A549 (cell line): ENCODE results near the gene TSEN54. TPM values are rescaled to one million over a fixed set of nuclear protein-coding genes. Genes with fewer than 3 reads are reported as not detected.

ENCODE experiments used
- ATAC-seq, 2 experiments: fragments of 200-7000 bp in 1 of 2; fragments of >200 bp in 1 of 2; cut with Nextera tagmentation in 1 of 2; cut with Tn5 transposase in 1 of 2; 3 replicates each; pipeline versions ENCODE4 v1.8.0 to v1.9.1; 2018 to 2020; ENCODE audit warnings: mild to moderate bottlenecking in 1 of 2, moderate library complexity in 1 of 2
- CTCF ChIA-PET: fragments of 300-600 bp; sonication (Branson Sonifier 250); formaldehyde crosslinking; extraction: SDS; loops from one replicate; lab custom pipeline; 2021; ENCODE audit warnings: antibody characterized with exemption, inconsistent platforms; lab: Yijun Ruan, JAX
- POLR2A ChIA-PET: fragments of 350-600 bp; formaldehyde crosslinking; extraction: SDS; loops from one replicate; lab custom pipeline; 2021; ENCODE audit warnings: antibody characterized with exemption, inconsistent platforms; lab: Yijun Ruan, JAX
- DNase-seq, 2 experiments: peaks; one replicate each; pipeline versions ENCODE4 v3.0.0 to v3.0.0-alpha.2; 2011 to 2016; ENCODE audit warnings: low read depth in 1 of 2, low spot score in 1 of 2
- FAIRE-seq: peaks from 2 replicates; lab custom pipeline; 2011; peaks lifted over from hg19 to GRCh38; lab: Jason Lieb, UNC
- H3K27ac ChIP-seq, 2 experiments: fragments of >200 bp; sonication (Bioruptor Twin); formaldehyde crosslinking; 3 replicates each; pipeline ENCODE4 v1.5.1; 2016 to 2017
- H3K4me1 ChIP-seq: fragments of >200 bp; sonication (Bioruptor Twin); formaldehyde crosslinking; 3 replicates; pipeline ENCODE4 v1.6.1; 2016
- H3K4me2 ChIP-seq: fragments of >200 bp; sonication (Bioruptor Twin); formaldehyde crosslinking; 3 replicates; pipeline ENCODE4 v1.6.1; 2016
- H3K4me3 ChIP-seq: fragments of >200 bp; sonication (Bioruptor Twin); formaldehyde crosslinking; 3 replicates; pipeline ENCODE4 v1.5.1; 2016
- H3K9me3 ChIP-seq: fragments of >200 bp; sonication (Bioruptor Twin); formaldehyde crosslinking; 3 replicates; pipeline ENCODE4 v1.6.1; 2016
- ATOH8 ChIP-seq: fragments of 250-450 bp; sonication (Bioruptor Pico); IDR thresholded peaks from 2 replicates; pipeline ENCODE4 v1.5.0; 2020; ENCODE audit warnings: low read depth, mild to moderate bottlenecking, moderate library complexity
- BHLHE40 ChIP-seq: IDR thresholded peaks from 2 replicates; pipeline ENCODE4 v1.6.1; 2012; ENCODE audit warnings: low read depth, low read length, inconsistent platforms
- CBX2 ChIP-seq: fragments of 200-600 bp; sonication (generic); IDR thresholded peaks from 2 replicates; pipeline ENCODE4 v1.6.1; 2016; ENCODE audit warnings: low read depth, mild to moderate bottlenecking, borderline replicate concordance
- CBX8 ChIP-seq: fragments of 200-600 bp; sonication (generic); IDR thresholded peaks from 2 replicates; pipeline ENCODE4 v1.6.1; 2016
- EHF ChIP-seq: fragments of 250-450 bp; sonication (Bioruptor Pico); IDR thresholded peaks from 2 replicates; pipeline ENCODE4 v1.5.0; 2020; ENCODE audit warnings: mild to moderate bottlenecking
- EHMT2 ChIP-seq: fragments of 200-600 bp; sonication (generic); IDR thresholded peaks from 2 replicates; pipeline ENCODE4 v1.6.1; 2016; ENCODE audit warnings: antibody characterized with exemption, low read depth, mild to moderate bottlenecking, moderate library complexity
- FOSL2 ChIP-seq, 2 experiments: fragments of 450-650 bp in 1 of 2; fragments of >200 bp in 1 of 2; sonication (Bioruptor Twin) in 1 of 2; formaldehyde crosslinking; IDR thresholded peaks; 2 replicates each; pipeline versions ENCODE4 v1.5.0 to v1.6.1; 2016 to 2020; ENCODE audit warnings: mild to moderate bottlenecking in 1 of 2, moderate library complexity in 1 of 2
- FOXS1 ChIP-seq: fragments of 250-450 bp; sonication (Bioruptor Pico); IDR thresholded peaks from 2 replicates; pipeline ENCODE4 v1.5.0; 2020; ENCODE audit warnings: mild to moderate bottlenecking, moderate library complexity
- GATA3 ChIP-seq: IDR thresholded peaks from 2 replicates; pipeline ENCODE4 v1.6.1; 2012; ENCODE audit warnings: borderline replicate concordance
- HMGXB4 ChIP-seq: fragments of 250-450 bp; sonication (Bioruptor Pico); IDR thresholded peaks from 2 replicates; pipeline ENCODE4 v1.5.0; 2021; ENCODE audit warnings: mild to moderate bottlenecking, moderate library complexity, borderline replicate concordance
- JUN ChIP-seq, 2 experiments: fragments of >200 bp; sonication (Bioruptor Twin); formaldehyde crosslinking; IDR thresholded peaks; 2 replicates in 1 of 2; 3 replicates in 1 of 2; pipeline ENCODE4 v1.6.1; 2016 to 2017
- JUNB ChIP-seq: fragments of >200 bp; sonication (Bioruptor Twin); formaldehyde crosslinking; IDR thresholded peaks from 2 replicates; pipeline ENCODE4 v1.6.1; 2016
- KDM1A ChIP-seq: fragments of 200-600 bp; sonication (generic); IDR thresholded peaks from 2 replicates; pipeline ENCODE4 v1.6.1; 2016; ENCODE audit warnings: low read depth, mild to moderate bottlenecking
- KDM5A ChIP-seq: fragments of 200-600 bp; sonication (generic); IDR thresholded peaks from 2 replicates; pipeline ENCODE4 v1.6.1; 2016; ENCODE audit warnings: antibody characterized with exemption, mild to moderate bottlenecking
- MAZ ChIP-seq: fragments of 150-350 bp; IDR thresholded peaks from 2 replicates; pipeline ENCODE4 v1.6.1; 2014; ENCODE audit warnings: antibody characterized with exemption, low read depth, low read length, borderline replicate concordance
- NPAS2 ChIP-seq: fragments of 250-450 bp; sonication (Bioruptor Pico); IDR thresholded peaks from 2 replicates; pipeline ENCODE4 v1.8.0; 2022; ENCODE audit warnings: mild to moderate bottlenecking, moderate library complexity, borderline replicate concordance
- PBX3 ChIP-seq: IDR thresholded peaks from 2 replicates; pipeline ENCODE4 v1.6.1; 2012
- RARB ChIP-seq: fragments of 250-450 bp; sonication (Bioruptor Pico); IDR thresholded peaks from 2 replicates; pipeline ENCODE4 v1.8.0; 2021; ENCODE audit warnings: mild to moderate bottlenecking, moderate library complexity
- RCOR1 ChIP-seq: fragments of 150-350 bp; IDR thresholded peaks from 2 replicates; pipeline ENCODE4 v1.6.1; 2014; ENCODE audit warnings: antibody characterized with exemption, low read length, low read depth
- SREBF2 ChIP-seq: fragments of 450-650 bp; IDR thresholded peaks from 2 replicates; pipeline ENCODE4 v1.6.1; 2014; ENCODE audit warnings: mild to moderate bottlenecking, moderate library complexity
- TFCP2L1 ChIP-seq: fragments of 250-450 bp; sonication (Bioruptor Pico); IDR thresholded peaks from 2 replicates; pipeline ENCODE4 v1.5.0; 2021; ENCODE audit warnings: mild to moderate bottlenecking
- ZFP36 ChIP-seq: fragments of 450-650 bp; IDR thresholded peaks from 2 replicates; pipeline ENCODE4 v1.6.1; 2014; ENCODE audit warnings: borderline replicate concordance; ENCODE audit not compliant: partially characterized antibody
- ZNF302 ChIP-seq: fragments of 250-450 bp; sonication (Bioruptor Pico); IDR thresholded peaks from 2 replicates; pipeline ENCODE4 v1.9.0; 2021; ENCODE audit warnings: inconsistent platforms, mild to moderate bottlenecking, moderate library complexity
- WGBS: methylation state at CpG from one replicate; pipeline ENCODE4 v1.1.6; 2017; ENCODE audit errors: missing lambda C conversion rate; 5-methylcytosine and 5-hydroxymethylcytosine counted together
- polyA plus RNA-seq, 4 experiments: library from polyadenylated mRNA; depleted of rRNA in 3 of 4; stranded (reverse); fragments of >200 nt; fragmentation: RNase III in 1 of 4; extraction: RNeasy Plus Mini Kit Qiagen cat#74134 plus additional on column Dnase treatment in 1 of 4; gene quantifications; 2 replicates in 3 of 4; 3 replicates in 1 of 4; pipeline ENCODE4 v1.2.3, GENCODE V29; 2011 to 2017
- TF ChIP-seq, protein P1 (sequence below): fragments of 200-600 bp; sonication (generic); IDR thresholded peaks from 2 replicates; pipeline ENCODE4 v1.6.1; 2016; ENCODE audit warnings: antibody characterized with exemption, mild to moderate bottlenecking, moderate library complexity

TSEN54 gene
- polyA plus RNA-seq, 2 of the 4 experiments (the other 2 are of a cell fraction) = 24.8 to 38.4 TPM

DNA sequence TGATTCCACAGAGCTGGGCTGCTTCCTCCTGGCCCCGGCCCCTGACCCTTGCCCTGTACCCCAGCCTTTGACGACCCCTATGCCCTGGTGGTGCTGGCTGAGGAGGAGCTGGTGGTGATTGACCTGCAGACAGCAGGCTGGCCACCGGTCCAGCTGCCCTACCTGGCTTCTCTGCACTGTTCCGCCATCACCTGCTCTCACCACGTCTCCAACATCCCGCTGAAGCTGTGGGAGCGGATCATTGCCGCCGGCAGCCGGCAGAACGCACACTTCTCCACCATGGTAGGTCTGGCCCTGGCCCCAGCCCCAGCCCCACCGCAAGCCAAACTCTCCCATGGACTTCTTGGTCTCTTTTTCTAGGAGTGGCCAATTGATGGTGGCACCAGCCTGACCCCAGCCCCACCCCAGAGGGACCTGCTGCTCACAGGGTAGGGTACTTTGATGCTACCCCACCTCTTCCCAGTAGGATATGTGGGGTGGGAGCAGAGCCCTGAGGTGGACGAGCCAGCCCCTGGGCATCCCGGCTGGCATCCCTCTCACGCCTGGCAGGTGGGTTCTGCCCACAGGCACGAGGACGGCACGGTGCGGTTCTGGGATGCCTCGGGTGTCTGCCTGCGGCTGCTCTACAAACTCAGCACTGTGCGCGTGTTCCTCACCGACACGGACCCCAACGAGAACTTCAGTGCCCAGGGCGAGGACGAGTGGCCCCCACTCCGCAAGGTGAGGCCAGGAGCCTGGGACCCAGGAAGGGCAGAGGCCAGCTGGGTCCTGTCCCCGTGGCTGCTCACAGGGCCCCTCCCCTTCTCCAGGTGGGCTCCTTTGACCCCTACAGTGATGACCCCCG, 52.3 kb downstream of the TSEN54 start:
- Histone ChIP-seq H3K27ac (no peak overlapping the region), H3K4me1 (peaks cover 14% of the 10 kb centered on the region), H3K4me3 (no peak overlapping the region), H3K9me3 (no peaks in the 10 kb centered on the region), H3K4me2 (no peak overlapping the region)
- POLR2A ChIA-PET = no interaction called here
- WGBS = 93% methylated on average over 28 of the region's 31 CpGs
- ATAC-seq = no peak
- DNase-seq = no peak
- no peak for FAIRE-seq
- TF ChIP-seq RARB (CRISPR knock-in tag) (no peak), ATOH8 (no peak), BHLHE40 (no peak), EHF (no peak)
- CTCF ChIA-PET = interaction anchor here (0.8 to 1.8 kb wide), 9 partner anchors 10 to 179 kb away, joined by 3 to 11 read pairs (median 3); partner anchors contain the start of gene SMIM5

DNA sequence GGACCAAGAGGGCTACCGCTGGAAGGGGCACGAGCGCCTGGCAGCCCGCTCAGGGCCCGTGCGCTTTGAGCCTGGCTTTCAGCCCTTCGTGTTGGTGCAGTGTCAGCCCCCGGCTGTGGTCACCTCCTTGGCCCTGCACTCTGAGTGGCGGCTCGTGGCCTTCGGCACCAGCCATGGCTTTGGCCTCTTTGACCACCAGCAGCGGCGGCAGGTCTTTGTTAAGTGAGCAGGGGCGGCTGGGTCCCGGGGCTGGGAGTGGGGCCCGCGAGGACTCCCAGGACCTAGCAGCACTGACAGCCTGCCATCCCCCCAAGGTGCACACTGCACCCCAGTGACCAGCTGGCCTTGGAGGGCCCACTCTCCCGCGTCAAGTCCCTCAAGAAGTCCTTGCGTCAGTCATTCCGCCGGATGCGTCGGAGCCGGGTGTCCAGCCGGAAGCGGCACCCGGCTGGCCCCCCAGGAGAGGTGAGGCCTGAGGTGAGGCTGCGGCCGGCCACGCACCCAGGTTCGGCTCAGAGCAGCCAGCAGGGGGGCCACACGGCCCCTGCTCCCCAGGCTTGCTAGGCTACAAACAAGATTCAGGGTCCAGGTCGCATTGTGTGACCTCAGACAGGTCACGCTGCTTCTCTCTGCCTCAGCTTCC, 53.8 kb downstream of the TSEN54 start:
- WGBS = 91% methylated on average over 29 of the region's 35 CpGs
- CTCF ChIA-PET = interaction anchor here (1.4 to 1.9 kb wide), 4 partner anchors 12 to 83 kb away, joined by 3 to 7 read pairs (median 6); partner anchors contain the start of gene SMIM5
- no peak for ATAC-seq
- TF ChIP-seq CBX2 (no peak), JUN (IDR thresholded peaks at IDR 0.05) (no peak), ZFP36 (no peak), EHMT2 (no peak), TFCP2L1 (CRISPR knock-in tag) (no peak), HMGXB4 (no peak), PBX3 (no peak), GATA3 (no peak), FOXS1 (no peak), FOSL2 (IDR thresholded peaks at IDR 0.05) (no peak), FOSL2 (CRISPR knock-in tag; IDR thresholded peaks at IDR 0.05) (no peak), KDM1A (no peak), JUNB (no peak), KDM5A (no peak), SREBF2 (no peak), NPAS2 (no peak), RCOR1 (no peak), MAZ (no peak), ZNF302 (no peak), CBX8 (no peak)
- TF ChIP-seq, protein P1, sequence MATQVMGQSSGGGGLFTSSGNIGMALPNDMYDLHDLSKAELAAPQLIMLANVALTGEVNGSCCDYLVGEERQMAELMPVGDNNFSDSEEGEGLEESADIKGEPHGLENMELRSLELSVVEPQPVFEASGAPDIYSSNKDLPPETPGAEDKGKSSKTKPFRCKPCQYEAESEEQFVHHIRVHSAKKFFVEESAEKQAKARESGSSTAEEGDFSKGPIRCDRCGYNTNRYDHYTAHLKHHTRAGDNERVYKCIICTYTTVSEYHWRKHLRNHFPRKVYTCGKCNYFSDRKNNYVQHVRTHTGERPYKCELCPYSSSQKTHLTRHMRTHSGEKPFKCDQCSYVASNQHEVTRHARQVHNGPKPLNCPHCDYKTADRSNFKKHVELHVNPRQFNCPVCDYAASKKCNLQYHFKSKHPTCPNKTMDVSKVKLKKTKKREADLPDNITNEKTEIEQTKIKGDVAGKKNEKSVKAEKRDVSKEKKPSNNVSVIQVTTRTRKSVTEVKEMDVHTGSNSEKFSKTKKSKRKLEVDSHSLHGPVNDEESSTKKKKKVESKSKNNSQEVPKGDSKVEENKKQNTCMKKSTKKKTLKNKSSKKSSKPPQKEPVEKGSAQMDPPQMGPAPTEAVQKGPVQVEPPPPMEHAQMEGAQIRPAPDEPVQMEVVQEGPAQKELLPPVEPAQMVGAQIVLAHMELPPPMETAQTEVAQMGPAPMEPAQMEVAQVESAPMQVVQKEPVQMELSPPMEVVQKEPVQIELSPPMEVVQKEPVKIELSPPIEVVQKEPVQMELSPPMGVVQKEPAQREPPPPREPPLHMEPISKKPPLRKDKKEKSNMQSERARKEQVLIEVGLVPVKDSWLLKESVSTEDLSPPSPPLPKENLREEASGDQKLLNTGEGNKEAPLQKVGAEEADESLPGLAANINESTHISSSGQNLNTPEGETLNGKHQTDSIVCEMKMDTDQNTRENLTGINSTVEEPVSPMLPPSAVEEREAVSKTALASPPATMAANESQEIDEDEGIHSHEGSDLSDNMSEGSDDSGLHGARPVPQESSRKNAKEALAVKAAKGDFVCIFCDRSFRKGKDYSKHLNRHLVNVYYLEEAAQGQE = no peak
- TF ChIP-seq, all 56 proteins: peak for 0
- FAIRE-seq (no peak), DNase-seq (no peak)
- Histone ChIP-seq H3K9me3 (no peaks in the 10 kb centered on the region), H3K27ac (no peak overlapping the region), H3K4me1 (peaks cover 5% of the 10 kb centered on the region), H3K4me2 (no peak overlapping the region), H3K4me3 (no peak overlapping the region)
- POLR2A ChIA-PET = interaction anchor here (0.7 kb wide), 1 partner anchor 77 kb away, joined by 5 read pairs; no protein-coding TSS in a partner anchor
